ENCODE results near the gene KCNH2. TPM values are rescaled to one million over a fixed set of nuclear protein-coding genes. Genes with fewer than 3 reads are reported as not detected.

The KCNH2 gene
- total and polyA plus RNA-seq, 8 donors, result 1.4 to 27.9 (median 3.9) TPM

- intact Hi-C loops (cut with DNase I), result no loop called here
- WGBS, 2 donors, result 25 to 27% methylated on average over 3 of the region's 3 CpGs
- ATAC-seq, result no peak
- Histone ChIP-seq H3K4me3 (no peak overlapping the region), H3K27ac (no peak overlapping the region), H3K4me1 (no peaks in the 10 kb centered on the region), H3K27me3 (peaks cover 0 to 13% (median 0%) of the 10 kb centered on the region in 4 donors), H3K9me3 (no peaks in the 10 kb centered on the region), H3K36me3 (no peaks in the 10 kb centered on the region)
- no peak for FAIRE-seq
- peak in 2 of 6 donors; percentile 14 to 18 for DNase-seq
- TF ChIP-seq, protein P1, sequence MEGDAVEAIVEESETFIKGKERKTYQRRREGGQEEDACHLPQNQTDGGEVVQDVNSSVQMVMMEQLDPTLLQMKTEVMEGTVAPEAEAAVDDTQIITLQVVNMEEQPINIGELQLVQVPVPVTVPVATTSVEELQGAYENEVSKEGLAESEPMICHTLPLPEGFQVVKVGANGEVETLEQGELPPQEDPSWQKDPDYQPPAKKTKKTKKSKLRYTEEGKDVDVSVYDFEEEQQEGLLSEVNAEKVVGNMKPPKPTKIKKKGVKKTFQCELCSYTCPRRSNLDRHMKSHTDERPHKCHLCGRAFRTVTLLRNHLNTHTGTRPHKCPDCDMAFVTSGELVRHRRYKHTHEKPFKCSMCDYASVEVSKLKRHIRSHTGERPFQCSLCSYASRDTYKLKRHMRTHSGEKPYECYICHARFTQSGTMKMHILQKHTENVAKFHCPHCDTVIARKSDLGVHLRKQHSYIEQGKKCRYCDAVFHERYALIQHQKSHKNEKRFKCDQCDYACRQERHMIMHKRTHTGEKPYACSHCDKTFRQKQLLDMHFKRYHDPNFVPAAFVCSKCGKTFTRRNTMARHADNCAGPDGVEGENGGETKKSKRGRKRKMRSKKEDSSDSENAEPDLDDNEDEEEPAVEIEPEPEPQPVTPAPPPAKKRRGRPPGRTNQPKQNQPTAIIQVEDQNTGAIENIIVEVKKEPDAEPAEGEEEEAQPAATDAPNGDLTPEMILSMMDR (IDR thresholded peaks at IDR 0.05), result no peak
Observed at GRCh38 chr7:150982351-150982750, 4.2 kb upstream of the KCNH2 start.

GRCh38 chr7:150981644-150982043 lies 3.5 kb upstream of the KCNH2 start:
- no peaks in the 10 kb centered on the region for H3K36me3 ChIP-seq
- intact Hi-C loops (cut with DNase I), result no loop called here
- FAIRE-seq (no peak), ATAC-seq (no peak), DNase-seq (no peak)
- H3K4me3 ChIP-seq, result no peak overlapping the region
- H3K4me1 ChIP-seq, result no peaks in the 10 kb centered on the region
- TF ChIP-seq, protein P1 (IDR thresholded peaks at IDR 0.05), result no peak
- 49 to 52% methylated on average over 6 of the region's 6 CpGs for WGBS, 2 donors
- H3K9me3 ChIP-seq, result no peaks in the 10 kb centered on the region
- H3K27me3 ChIP-seq, result peaks cover 0 to 14% (median 0%) of the 10 kb centered on the region in 4 donors
- H3K27ac ChIP-seq, result no peak overlapping the region

GRCh38 chr7:150980663-150981062 lies 2.5 kb upstream of the KCNH2 start:
- Histone ChIP-seq H3K27ac (no peak overlapping the region), H3K27me3 (peaks cover 0 to 11% (median 0%) of the 10 kb centered on the region in 4 donors), H3K4me3 (no peak overlapping the region), H3K4me1 (no peaks in the 10 kb centered on the region), H3K9me3 (no peaks in the 10 kb centered on the region), H3K36me3 (no peaks in the 10 kb centered on the region)
- TF ChIP-seq, protein P1 (IDR thresholded peaks at IDR 0.05), result no peak
- no peak for ATAC-seq
- no peak for DNase-seq
- intact Hi-C loops (cut with DNase I), result no loop called here
- FAIRE-seq, result no peak
- WGBS, 2 donors, result 41 to 53% methylated on average over 2 of the region's 2 CpGs

GRCh38 chr7:150979713-150980390 lies 1.7 kb upstream of the KCNH2 start:
- ATAC-seq (no peak), FAIRE-seq (no peak), DNase-seq (peak in 2 of 6 donors; percentile 36 to 62)
- H3K27me3 ChIP-seq, result peaks cover 0 to 6% (median 0%) of the 10 kb centered on the region in 4 donors
- H3K4me3 ChIP-seq, result no peak overlapping the region
- H3K27ac ChIP-seq, result no peak overlapping the region
- 23 to 25% methylated on average over 7 of the region's 7 CpGs for WGBS, 2 donors
- intact Hi-C loops (cut with DNase I), result no loop called here
- H3K4me1 ChIP-seq, result no peaks in the 10 kb centered on the region
- no peaks in the 10 kb centered on the region for H3K36me3 ChIP-seq
- no peaks in the 10 kb centered on the region for H3K9me3 ChIP-seq
- TF ChIP-seq, protein P1 (IDR thresholded peaks at IDR 0.05), result no peak

Data from pancreas (tissue), 10 donors.